Measurements from ENCODE around the gene ABCA5. TPM values are rescaled to one million over a fixed set of nuclear protein-coding genes. Genes with fewer than 3 reads are reported as not detected.
A peak's percentile ranks its signal among the peaks of the same experiment; 100 is the strongest.

ABCA5 gene, protein sequence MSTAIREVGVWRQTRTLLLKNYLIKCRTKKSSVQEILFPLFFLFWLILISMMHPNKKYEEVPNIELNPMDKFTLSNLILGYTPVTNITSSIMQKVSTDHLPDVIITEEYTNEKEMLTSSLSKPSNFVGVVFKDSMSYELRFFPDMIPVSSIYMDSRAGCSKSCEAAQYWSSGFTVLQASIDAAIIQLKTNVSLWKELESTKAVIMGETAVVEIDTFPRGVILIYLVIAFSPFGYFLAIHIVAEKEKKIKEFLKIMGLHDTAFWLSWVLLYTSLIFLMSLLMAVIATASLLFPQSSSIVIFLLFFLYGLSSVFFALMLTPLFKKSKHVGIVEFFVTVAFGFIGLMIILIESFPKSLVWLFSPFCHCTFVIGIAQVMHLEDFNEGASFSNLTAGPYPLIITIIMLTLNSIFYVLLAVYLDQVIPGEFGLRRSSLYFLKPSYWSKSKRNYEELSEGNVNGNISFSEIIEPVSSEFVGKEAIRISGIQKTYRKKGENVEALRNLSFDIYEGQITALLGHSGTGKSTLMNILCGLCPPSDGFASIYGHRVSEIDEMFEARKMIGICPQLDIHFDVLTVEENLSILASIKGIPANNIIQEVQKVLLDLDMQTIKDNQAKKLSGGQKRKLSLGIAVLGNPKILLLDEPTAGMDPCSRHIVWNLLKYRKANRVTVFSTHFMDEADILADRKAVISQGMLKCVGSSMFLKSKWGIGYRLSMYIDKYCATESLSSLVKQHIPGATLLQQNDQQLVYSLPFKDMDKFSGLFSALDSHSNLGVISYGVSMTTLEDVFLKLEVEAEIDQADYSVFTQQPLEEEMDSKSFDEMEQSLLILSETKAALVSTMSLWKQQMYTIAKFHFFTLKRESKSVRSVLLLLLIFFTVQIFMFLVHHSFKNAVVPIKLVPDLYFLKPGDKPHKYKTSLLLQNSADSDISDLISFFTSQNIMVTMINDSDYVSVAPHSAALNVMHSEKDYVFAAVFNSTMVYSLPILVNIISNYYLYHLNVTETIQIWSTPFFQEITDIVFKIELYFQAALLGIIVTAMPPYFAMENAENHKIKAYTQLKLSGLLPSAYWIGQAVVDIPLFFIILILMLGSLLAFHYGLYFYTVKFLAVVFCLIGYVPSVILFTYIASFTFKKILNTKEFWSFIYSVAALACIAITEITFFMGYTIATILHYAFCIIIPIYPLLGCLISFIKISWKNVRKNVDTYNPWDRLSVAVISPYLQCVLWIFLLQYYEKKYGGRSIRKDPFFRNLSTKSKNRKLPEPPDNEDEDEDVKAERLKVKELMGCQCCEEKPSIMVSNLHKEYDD (N-terminal part only)
- 52.8 TPM for total RNA-seq

DNA sequence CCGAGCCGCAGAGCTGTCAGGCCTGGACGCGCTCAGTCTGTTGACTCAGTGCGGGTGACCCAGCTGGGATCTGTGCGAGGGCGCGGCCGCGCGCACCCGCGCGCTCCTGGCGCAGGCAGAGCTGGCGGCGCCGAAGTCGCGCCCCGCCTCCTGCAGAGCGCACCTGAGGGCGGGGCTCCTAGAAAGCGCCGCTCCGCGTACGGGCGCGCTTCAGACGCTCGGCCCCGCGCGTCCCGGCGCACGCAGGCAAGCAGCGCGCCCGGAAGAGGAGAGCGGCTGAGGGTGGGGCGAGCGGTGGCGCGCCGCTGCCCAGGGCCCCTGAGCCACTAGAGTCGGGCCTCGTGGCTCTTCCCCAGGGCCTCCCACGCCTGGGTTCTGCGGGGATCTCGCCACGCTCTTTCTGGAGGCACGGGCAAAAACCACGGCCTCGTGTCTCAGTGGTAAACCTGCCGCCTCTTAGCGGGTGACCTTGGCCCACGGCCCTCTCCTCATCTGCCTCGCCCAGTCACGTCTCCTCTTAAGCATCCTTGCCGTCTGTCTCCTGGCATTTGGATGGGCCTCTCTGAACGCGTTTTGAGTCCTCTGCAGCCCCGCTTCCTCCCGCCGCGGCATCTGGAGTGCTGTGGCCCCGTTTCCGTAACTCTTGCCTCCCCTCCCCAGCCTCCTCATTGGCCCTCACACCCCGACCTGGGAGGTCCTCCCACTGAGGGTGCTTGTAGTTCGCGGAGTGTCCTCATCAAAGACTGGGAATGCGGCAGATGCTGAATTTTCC, at the start of gene ABCA5:
Gene ABCA5, minus strand, starts transcription at position 74 of the 772 bp plus-strand sequence. CDS start 12,718 bp downstream, outside the sequence.
- DNase-seq, result peak; percentile 91

- DNase-seq, result no peak
These were observed 48.3 kb upstream of the ABCA5 start for GRCh38 chr17:69375229-69375628.

DNA sequence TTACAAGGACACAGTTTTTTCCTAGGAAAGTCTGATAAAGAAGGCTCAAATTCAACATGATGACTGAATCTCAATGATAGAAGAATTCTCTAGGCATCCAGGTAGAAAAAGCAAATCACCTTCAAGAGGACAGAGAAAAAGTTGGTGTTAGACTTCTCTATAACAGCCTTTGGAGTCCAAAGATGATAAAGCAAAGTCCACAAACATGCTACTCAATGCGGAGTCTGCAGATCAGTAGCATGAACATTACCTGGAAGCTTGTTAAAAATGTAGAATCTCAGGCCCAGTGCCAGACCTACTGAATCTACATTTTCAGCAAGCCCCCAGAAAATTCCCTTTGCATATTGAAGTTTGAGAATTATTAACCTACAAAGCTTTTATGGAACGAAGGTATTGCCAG, 46.1 kb upstream of the ABCA5 start:
- DNase-seq, result no peak

- no peak for DNase-seq
These were observed 40.4 kb upstream of the ABCA5 start for GRCh38 chr17:69367298-69367697.

DNA sequence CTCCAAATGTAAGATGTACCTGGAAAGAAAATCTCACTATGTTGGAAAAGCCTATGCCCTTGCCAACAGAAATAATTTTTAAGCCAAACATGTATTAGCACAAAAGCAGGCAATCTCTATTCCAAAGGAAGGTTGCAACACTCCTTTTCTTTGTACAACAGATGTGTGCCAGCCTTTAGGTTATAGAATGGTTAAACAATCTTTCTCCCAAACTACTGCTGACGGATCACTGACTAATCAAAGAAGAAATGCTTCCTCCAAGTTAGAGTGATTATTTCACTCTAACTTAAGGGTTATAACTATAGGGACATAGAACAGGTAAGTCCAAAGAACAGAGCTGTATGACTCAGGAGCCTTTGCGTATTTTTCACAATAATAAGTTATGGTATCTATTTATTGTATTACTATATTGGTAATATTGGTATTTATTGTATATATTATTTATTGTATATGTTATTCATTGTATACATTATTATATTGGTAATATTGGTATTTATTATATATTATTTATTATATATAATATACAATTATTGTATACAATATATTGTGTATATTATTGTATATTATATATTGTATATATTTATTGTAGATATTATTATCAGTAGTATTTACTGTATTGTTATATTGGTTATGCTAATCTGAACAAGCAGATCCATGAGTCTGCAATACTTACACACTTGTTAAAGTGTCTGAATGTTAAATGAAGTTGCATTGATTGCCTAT, 36.7 kb upstream of the ABCA5 start:
- no peak for DNase-seq

DNA sequence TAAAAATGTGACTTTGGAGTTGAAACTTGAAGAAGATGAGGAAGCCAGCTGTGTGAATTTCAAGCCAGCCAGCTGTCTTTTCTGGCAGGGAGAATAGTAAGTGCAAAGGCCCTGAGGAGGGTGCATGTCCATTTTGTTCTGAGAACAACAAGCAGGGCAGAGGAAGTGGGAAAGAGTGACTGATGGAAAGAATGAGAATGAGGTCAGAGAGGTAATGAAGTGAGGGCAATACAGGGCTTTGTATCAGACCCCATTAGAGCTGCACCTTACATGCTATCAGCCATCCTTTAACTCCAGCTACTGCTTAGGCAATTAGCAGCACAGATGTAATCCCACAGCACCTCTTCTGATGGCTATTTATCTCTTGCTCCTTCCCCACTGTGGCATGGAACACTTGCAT, 34.2 kb upstream of the ABCA5 start:
- no peak for DNase-seq

DNA sequence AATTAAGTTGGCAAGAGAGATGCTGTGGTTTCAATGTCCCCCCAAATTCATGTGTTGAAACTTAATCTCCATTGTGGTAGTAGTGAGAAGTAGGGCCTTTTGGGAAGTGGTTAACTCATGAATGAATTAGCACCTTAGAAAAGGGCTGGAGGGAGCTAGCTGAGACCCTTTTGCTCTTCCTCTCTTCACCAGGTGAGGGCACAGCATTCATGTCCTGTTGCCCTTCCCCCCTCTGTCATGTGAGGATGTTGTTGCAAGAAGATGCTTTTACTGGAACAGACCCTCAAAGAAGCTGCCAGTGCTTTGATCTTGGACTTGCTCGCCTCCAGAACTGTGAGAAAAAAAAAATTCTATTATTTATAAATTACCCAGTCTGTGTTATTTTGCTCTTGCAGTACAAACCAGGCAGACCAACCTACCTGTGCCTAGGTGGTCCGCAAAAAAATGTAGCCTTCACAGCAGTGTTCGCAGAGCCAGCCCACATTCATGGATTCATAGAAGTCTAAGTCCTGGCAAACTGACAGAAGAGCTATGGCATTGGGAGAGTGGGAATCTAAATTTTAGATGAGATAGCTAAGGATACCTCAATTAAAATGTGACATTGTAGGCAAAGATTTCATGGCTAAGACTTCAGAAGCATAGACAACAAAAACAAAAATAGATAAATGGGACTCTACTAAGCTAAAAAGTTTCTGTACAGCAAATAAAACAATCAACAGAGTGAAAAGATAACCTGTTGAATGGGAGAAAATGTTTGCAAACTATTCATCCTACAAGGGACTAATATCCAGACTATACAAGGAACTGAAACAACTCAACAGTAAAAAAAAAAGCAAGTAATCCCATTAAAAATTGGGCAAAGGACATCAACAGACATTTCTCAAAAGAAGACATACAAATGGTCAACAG, 32.0 kb upstream of the ABCA5 start:
- peak; percentile 11 for DNase-seq

- DNase-seq, result no peak
These were observed 30.8 kb upstream of the ABCA5 start for GRCh38 chr17:69357701-69358100.

- no peak for DNase-seq
These were observed 29.7 kb upstream of the ABCA5 start for GRCh38 chr17:69356625-69357024.

DNA sequence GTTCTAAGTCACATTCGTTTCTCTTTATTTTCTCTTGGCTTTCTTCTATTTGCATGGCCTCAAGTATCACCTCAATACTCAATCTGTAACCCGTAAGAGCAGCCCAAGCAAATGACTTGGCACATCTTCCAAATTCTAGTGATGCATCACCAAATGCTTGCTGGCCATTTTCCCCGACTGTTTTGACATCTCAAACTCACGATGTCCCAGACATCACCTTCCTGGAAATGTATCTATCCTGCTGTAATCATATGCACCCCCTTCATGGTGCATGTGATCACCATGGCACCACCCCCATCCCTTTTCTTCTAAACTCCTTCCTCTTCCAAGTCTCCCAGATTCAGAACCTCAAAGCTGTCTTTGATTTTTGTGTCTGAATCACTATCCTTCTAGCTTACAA, 24.0 kb upstream of the ABCA5 start:
- DNase-seq, result no peak

DNA sequence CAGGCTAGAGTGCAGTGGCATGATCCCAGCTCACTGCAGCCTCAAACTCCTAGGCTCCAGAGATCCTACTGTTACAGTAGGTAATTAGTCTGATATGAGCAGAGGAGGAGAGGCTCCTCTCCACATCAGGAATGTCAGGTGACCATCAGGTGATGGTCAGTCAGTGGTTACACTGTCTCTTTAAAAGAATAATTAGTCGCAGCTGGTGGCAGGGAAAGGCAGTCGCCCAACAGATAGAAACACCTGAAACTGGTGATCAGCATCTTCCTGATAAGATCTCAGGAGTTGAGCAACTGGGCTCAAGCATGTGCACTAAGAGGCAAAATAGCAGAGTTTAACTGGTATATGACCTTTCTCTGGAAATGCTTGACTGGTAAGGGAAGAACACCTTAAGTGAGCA, 21.5 kb upstream of the ABCA5 start:
- no peak for DNase-seq

- DNase-seq, result no peak
These were observed 19.8 kb upstream of the ABCA5 start for GRCh38 chr17:69346766-69347165.

- no peak for DNase-seq
These were observed 18.0 kb upstream of the ABCA5 start for GRCh38 chr17:69344939-69345338.

GRCh38 chr17:69342896-69343644, 16.1 kb upstream of the ABCA5 start:
- peak; percentile 33 for DNase-seq

- DNase-seq, result no peak
These were observed 13.0 kb upstream of the ABCA5 start for GRCh38 chr17:69339937-69340336.

GRCh38 chr17:69336996-69337395, 10.1 kb upstream of the ABCA5 start:
- DNase-seq, result no peak

DNA sequence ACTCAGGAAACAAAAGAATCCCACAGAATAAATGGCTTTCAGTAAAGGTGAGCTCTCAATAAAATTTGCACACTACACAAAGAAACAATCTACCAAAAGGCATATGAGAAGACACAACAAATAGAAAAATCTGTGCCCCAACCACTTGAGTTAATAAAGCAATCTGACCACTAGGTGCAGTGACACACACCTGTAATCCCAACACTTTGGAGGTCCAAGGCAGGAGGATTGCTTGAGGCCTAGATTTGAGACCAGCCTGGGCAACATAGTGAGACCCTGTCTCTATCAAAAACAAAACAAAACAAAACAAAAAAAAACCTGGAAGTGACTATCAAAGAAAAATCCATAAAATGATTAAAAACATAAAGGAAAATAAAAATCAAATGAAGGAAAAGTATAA, 9.6 kb upstream of the ABCA5 start:
- DNase-seq, result no peak

DNA sequence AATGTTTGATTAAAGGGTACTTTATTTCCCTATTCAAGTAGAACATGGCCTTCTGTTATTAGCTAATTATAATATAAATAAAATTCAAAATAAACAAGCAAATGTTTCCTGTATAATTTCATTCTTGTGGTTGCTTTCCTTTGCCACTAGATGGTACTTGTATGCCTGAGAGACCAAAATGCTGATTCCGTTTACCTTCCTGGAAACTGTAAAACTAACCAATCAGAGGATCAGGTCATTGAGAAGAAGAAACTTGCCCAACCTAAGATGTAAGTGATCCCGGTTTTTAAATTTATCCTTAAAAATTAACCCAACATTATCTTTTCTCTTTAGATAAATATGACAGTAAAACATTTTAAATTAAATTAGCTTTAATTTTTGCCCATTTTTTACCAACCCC, 8.1 kb upstream of the ABCA5 start:
- no peak for DNase-seq

- DNase-seq, result no peak
These were observed 6.6 kb upstream of the ABCA5 start for GRCh38 chr17:69333561-69333960.
